K562 (cell line): ENCODE measurements around the gene FMNL2. TPM values are rescaled to one million over a fixed set of nuclear protein-coding genes. Genes with fewer than 3 reads are reported as not detected.

Source experiments
- ATF1 ChIP-seq, 2 experiments: fragments of 450-650 bp in 1 of 2; IDR thresholded peaks; 2 replicates each; pipeline ENCODE4 v1.6.1; 2016; ENCODE audit warnings: missing compliant biosample characterization in 1 of 2, missing genetic modification characterization in 1 of 2
- CCAR2 ChIP-seq: fragments of 200-400 bp; formaldehyde crosslinking; IDR thresholded peaks from 2 replicates; pipeline ENCODE4 v1.6.1; 2017; ENCODE audit warnings: mild to moderate bottlenecking, low read depth, low read length
- COPS2 ChIP-seq: fragments of 450-650 bp; conservative IDR thresholded peaks from 2 replicates; pipeline ENCODE4 v1.6.1; 2016; ENCODE audit warnings: mild to moderate bottlenecking, moderate library complexity
- EP300 ChIP-seq: IDR thresholded peaks from 2 replicates; pipeline ENCODE4 v1.6.1; 2012; ENCODE audit warnings: low read length, improper control_type of control experiment
- ESRRA ChIP-seq: fragments of 450-650 bp; IDR thresholded peaks from 2 replicates; pipeline ENCODE4 v1.6.1; 2014; ENCODE audit warnings: low read depth, mild to moderate bottlenecking, moderate library complexity, borderline replicate concordance
- ETV1 ChIP-seq: fragments of 450-650 bp; conservative IDR thresholded peaks from 2 replicates; pipeline ENCODE4 v1.6.1; 2016; ENCODE audit warnings: missing genetic modification characterization, control low read depth, low read depth, missing compliant biosample characterization
- IRF1 ChIP-seq: sonication (generic); formaldehyde crosslinking; IDR thresholded peaks from 2 replicates; pipeline ENCODE4 v1.8.0; 2022; ENCODE audit warnings: missing genetic modification reagents, mild to moderate bottlenecking, borderline replicate concordance
- L3MBTL2 ChIP-seq: fragments of 450-650 bp; IDR thresholded peaks from 2 replicates; pipeline ENCODE4 v1.6.1; 2016; ENCODE audit warnings: mild to moderate bottlenecking, moderate library complexity
- NFIC ChIP-seq: fragments of 450-650 bp; IDR thresholded peaks from 2 replicates; pipeline ENCODE4 v1.6.1; 2017; ENCODE audit warnings: mild to moderate bottlenecking, inconsistent platforms
- NONO ChIP-seq, 2 experiments: fragments of 200-400 bp in 1 of 2; fragments of 450-650 bp in 1 of 2; formaldehyde crosslinking in 1 of 2; IDR thresholded peaks; 2 replicates each; pipeline ENCODE4 v1.6.1; 2017; ENCODE audit warnings: low read depth in 2 of 2, mild to moderate bottlenecking in 2 of 2, moderate library complexity in 2 of 2, low read length in 1 of 2
- POLR2B ChIP-seq: fragments of 450-650 bp; IDR thresholded peaks from 2 replicates; pipeline ENCODE4 v1.6.1; 2018; ENCODE audit warnings: low read depth; ENCODE audit not compliant: partially characterized antibody
- POLR3G ChIP-seq: IDR thresholded peaks from 2 replicates; pipeline ENCODE4 v1.6.1; 2011; ENCODE audit not compliant: insufficient read length, insufficient replicate concordance; ENCODE audit errors: extremely low read depth
- RCOR1 ChIP-seq, 2 experiments: IDR thresholded peaks; 2 replicates each; pipeline ENCODE4 v1.6.1; 2012; ENCODE audit warnings: low read depth in 2 of 2, low read length in 2 of 2, borderline replicate concordance in 1 of 2, improper control_type of control experiment in 1 of 2
- SAFB ChIP-seq: fragments of 200-400 bp; formaldehyde crosslinking; IDR thresholded peaks from 2 replicates; pipeline ENCODE4 v1.6.1; 2017; ENCODE audit warnings: low read depth, low read length, borderline replicate concordance
- SMARCC2 ChIP-seq: fragments of 450-650 bp; IDR thresholded peaks from 2 replicates; pipeline ENCODE4 v1.6.1; 2017; ENCODE audit warnings: antibody characterized with exemption, moderate library complexity, mild to moderate bottlenecking, low read depth
- ZFP91 ChIP-seq: sonication (generic); formaldehyde crosslinking; IDR thresholded peaks from 2 replicates; pipeline ENCODE4 v1.8.0; 2022; ENCODE audit warnings: mild to moderate bottlenecking, missing genetic modification reagents
- ZNF316 ChIP-seq: fragments of 450-650 bp; IDR thresholded peaks from 2 replicates; pipeline ENCODE4 v1.6.1; 2016
- ZNF830 ChIP-seq: fragments of 250-450 bp; sonication (Bioruptor Pico); IDR thresholded peaks from 2 replicates; pipeline ENCODE4 v1.5.0; 2021; ENCODE audit warnings: mild to moderate bottlenecking
- polyA plus RNA-seq, 8 experiments: library from polyadenylated mRNA; depleted of rRNA in 4 of 8; stranded (reverse) in 5 of 8; unstranded in 3 of 8; fragments of >200 nt; fragmentation: Nextera tagmentation in 2 of 8; fragmentation: Illumina TruSeq in 1 of 8; extraction: Ambion mirVana in 2 of 8; extraction: Trizol in 1 of 8; gene quantifications; 2 replicates each; pipeline versions ENCODE4 v1.2.1 to v1.2.3, GENCODE V29; 2011 to 2014; ENCODE audit warnings: inconsistent platforms in 1 of 8, missing spikeins in 1 of 8
- total RNA-seq, 7 experiments: library from RNA; depleted of rRNA in 6 of 7; stranded (reverse); fragments of >200 nt in 6 of 7; fragmentation: Illumina TruSeq in 2 of 7; extraction: Trizol in 2 of 7; gene quantifications; 2 replicates each; pipeline versions ENCODE4 v1.2.1 to v1.2.3, GENCODE V29; 2011 to 2021; ENCODE audit warnings: low replicate concordance in 1 of 7
- TF ChIP-seq, protein P1 (sequence below): sonication (generic); formaldehyde crosslinking; IDR thresholded peaks from 2 replicates; pipeline ENCODE4 v1.8.0; 2022; ENCODE audit warnings: mild to moderate bottlenecking, low read depth, missing genetic modification reagents
- TF ChIP-seq, protein P2 (sequence below): fragments of 200-800 bp; sonication (Bioruptor generic); IDR thresholded peaks from 2 replicates; pipeline ENCODE4 v1.6.1; 2017; ENCODE audit warnings: missing genetic modification characterization, missing compliant biosample characterization
- TF ChIP-seq, protein P3 (sequence below), 3 experiments: IDR thresholded peaks in 2 of 3; conservative IDR thresholded peaks in 1 of 3; 2 replicates each; pipeline ENCODE4 v1.5.1; 2011 to 2012; ENCODE audit warnings: low read length in 3 of 3, mild to moderate bottlenecking in 3 of 3, control low read depth in 2 of 3, improper control_type of control experiment in 1 of 3, inconsistent platforms in 1 of 3, low read depth in 1 of 3, mixed read lengths in 1 of 3, moderate library complexity in 1 of 3; ENCODE audit not compliant: insufficient read depth in 2 of 3

The FMNL2 gene
- total and polyA plus RNA-seq, 9 of the 15 experiments (the other 6 are each of a cell fraction or from before 2014, with no cell fraction given): 0.15 to 0.49 (median 0.24) TPM; not detected in 1

DNA sequence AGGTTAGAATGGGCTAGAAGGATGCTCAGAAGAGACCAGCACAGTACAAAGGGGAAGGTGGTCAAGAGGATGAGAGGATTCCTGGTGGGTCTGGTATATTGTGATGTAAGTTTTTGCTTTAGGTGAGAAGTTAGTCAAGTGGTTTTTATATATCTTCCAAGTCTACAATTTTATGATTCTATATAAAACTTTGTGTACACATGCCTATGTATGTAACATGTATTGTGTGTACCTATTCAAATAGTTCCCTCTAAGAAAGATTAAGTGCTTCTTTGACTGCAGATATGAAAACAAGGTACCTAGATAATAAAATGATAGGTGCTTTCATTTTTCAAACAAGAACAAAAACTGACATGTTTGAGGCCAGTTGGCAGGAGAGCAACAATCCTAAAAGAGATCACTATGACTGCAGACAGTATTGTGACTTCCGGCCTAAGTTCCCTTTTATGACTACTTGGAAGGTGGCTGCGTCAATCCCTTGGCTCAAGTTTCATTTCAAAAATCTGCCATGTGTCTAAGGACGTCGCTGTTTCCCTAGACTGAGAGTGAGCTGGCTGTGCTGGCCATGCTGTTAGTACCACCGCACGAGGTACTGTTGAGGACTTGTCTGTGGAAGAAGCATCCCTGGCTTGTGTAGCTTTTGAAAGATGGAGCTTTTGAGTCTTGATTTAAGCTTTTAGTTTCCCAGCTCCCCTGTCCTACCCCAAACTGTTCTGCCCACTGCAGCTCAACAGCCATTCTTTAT, 259.2 kb downstream of the FMNL2 start (continued):
- TF ChIP-seq ZNF830 (CRISPR knock-in tag): no peak
- TF ChIP-seq, protein P1, sequence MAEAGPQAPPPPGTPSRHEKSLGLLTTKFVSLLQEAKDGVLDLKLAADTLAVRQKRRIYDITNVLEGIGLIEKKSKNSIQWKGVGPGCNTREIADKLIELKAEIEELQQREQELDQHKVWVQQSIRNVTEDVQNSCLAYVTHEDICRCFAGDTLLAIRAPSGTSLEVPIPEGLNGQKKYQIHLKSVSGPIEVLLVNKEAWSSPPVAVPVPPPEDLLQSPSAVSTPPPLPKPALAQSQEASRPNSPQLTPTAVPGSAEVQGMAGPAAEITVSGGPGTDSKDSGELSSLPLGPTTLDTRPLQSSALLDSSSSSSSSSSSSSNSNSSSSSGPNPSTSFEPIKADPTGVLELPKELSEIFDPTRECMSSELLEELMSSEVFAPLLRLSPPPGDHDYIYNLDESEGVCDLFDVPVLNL (CRISPR knock-in tag): no peak
- TF ChIP-seq COPS2: no peak
- TF ChIP-seq CCAR2: no peak
- no peak for TF ChIP-seq RCOR1 (IDR thresholded peaks at IDR 0.05; ENCODE audit: borderline replicate concordance in 1 of 2, low read depth in 2 of 2, low read length in 2 of 2)
- no peak for TF ChIP-seq POLR3G
- peak; percentile 68 for TF ChIP-seq ETV1 (tag)
- no peak for TF ChIP-seq ATF1 (CRISPR knock-in tag; IDR thresholded peaks at IDR 0.05)
- peak; percentile 26; the same call in 1 of the 2 replicates for TF ChIP-seq ATF1 (tag; IDR thresholded peaks at IDR 0.05)
- TF ChIP-seq IRF1 (CRISPR knock-in tag): no peak
- TF ChIP-seq NONO (IDR thresholded peaks at IDR 0.05; ENCODE audit: low read depth in 2 of 2, low read length in 1 of 2): no peak
- no peak for TF ChIP-seq SAFB
- TF ChIP-seq POLR2B: no peak
- TF ChIP-seq ZFP91 (CRISPR knock-in tag): no peak
- TF ChIP-seq, protein P2, sequence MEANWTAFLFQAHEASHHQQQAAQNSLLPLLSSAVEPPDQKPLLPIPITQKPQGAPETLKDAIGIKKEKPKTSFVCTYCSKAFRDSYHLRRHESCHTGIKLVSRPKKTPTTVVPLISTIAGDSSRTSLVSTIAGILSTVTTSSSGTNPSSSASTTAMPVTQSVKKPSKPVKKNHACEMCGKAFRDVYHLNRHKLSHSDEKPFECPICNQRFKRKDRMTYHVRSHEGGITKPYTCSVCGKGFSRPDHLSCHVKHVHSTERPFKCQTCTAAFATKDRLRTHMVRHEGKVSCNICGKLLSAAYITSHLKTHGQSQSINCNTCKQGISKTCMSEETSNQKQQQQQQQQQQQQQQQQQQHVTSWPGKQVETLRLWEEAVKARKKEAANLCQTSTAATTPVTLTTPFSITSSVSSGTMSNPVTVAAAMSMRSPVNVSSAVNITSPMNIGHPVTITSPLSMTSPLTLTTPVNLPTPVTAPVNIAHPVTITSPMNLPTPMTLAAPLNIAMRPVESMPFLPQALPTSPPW (CRISPR knock-in tag): no peak
- TF ChIP-seq EP300: no peak
- no peak for TF ChIP-seq NFIC
- no peak for TF ChIP-seq ZNF316
- no peak for TF ChIP-seq SMARCC2
- TF ChIP-seq L3MBTL2: peak; percentile 93
- TF ChIP-seq, protein P3, sequence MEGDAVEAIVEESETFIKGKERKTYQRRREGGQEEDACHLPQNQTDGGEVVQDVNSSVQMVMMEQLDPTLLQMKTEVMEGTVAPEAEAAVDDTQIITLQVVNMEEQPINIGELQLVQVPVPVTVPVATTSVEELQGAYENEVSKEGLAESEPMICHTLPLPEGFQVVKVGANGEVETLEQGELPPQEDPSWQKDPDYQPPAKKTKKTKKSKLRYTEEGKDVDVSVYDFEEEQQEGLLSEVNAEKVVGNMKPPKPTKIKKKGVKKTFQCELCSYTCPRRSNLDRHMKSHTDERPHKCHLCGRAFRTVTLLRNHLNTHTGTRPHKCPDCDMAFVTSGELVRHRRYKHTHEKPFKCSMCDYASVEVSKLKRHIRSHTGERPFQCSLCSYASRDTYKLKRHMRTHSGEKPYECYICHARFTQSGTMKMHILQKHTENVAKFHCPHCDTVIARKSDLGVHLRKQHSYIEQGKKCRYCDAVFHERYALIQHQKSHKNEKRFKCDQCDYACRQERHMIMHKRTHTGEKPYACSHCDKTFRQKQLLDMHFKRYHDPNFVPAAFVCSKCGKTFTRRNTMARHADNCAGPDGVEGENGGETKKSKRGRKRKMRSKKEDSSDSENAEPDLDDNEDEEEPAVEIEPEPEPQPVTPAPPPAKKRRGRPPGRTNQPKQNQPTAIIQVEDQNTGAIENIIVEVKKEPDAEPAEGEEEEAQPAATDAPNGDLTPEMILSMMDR (IDR thresholded peaks at IDR 0.05 in 2 of 3, conservative IDR thresholded peaks at IDR 0.05 in 1 of 3; ENCODE audit: insufficient read depth in 2 of 3, low read depth in 1 of 3, low read length in 3 of 3): peak in 2 of 3 experiments; percentile 11 to 27; a peak in 3 of 6 replicates
- TF ChIP-seq ESRRA: no peak
